GM23338 (cell line): ENCODE measurements around the gene ADGRV1. TPM values are rescaled to one million over a fixed set of nuclear protein-coding genes. Genes with fewer than 3 reads are reported as not detected.
A peak's percentile ranks its signal among the peaks of the same experiment; 100 is the strongest.

Experiments used
- ATAC-seq: fragments of 200-7000 bp; cut with Tn5 transposase; 3 replicates; pipeline ENCODE4 v1.9.1; 2020
- DNase-seq: peaks from one replicate; pipeline ENCODE4 v3.0.0-alpha.2; 2015; ENCODE audit warnings: low spot score
- H2AFZ ChIP-seq: fragments of 200-600 bp; sonication (generic); 2 replicates; pipeline ENCODE4 v1.8.0; 2016; ENCODE audit warnings: antibody characterized with exemption, mild to moderate bottlenecking, moderate library complexity
- H3F3A ChIP-seq: fragments of 200-600 bp; sonication (generic); replicated peaks from 2 replicates; pipeline ENCODE4 v1.8.0; 2017; ENCODE audit warnings: antibody characterized with exemption, mixed run types, low read depth
- H3K27ac ChIP-seq: fragments of 200-600 bp; sonication (generic); 2 replicates; pipeline ENCODE4 v1.6.1; 2016; ENCODE audit warnings: low read depth
- H3K27me3 ChIP-seq: fragments of 200-600 bp; sonication (generic); 2 replicates; pipeline ENCODE4 v1.8.0; 2016; ENCODE audit warnings: mild to moderate bottlenecking, mixed run types, moderate library complexity; ENCODE audit not compliant: insufficient read depth
- H3K36me3 ChIP-seq: fragments of 200-600 bp; sonication (generic); 2 replicates; pipeline ENCODE4 v1.8.0; 2016; ENCODE audit warnings: mild to moderate bottlenecking; ENCODE audit not compliant: insufficient read depth
- H3K4me1 ChIP-seq: fragments of 200-600 bp; sonication (generic); 2 replicates; pipeline ENCODE4 v1.8.0; 2016; ENCODE audit warnings: mild to moderate bottlenecking, moderate library complexity; ENCODE audit not compliant: insufficient read depth
- H3K4me2 ChIP-seq: fragments of 200-600 bp; sonication (generic); 2 replicates; pipeline ENCODE4 v1.7.1; 2017; ENCODE audit warnings: mixed run types
- H3K4me3 ChIP-seq: fragments of 200-600 bp; sonication (generic); 2 replicates; pipeline ENCODE4 v1.6.1; 2016; ENCODE audit warnings: mixed run types
- H3K79me2 ChIP-seq: fragments of 200-600 bp; sonication (generic); replicated peaks from 2 replicates; pipeline ENCODE4 v1.8.0; 2017; ENCODE audit warnings: mild to moderate bottlenecking; ENCODE audit not compliant: insufficient read depth
- H3K9me2 ChIP-seq: fragments of 200-600 bp; sonication (generic); 2 replicates; pipeline ENCODE4 v1.8.0; 2017; ENCODE audit not compliant: insufficient read depth
- H4K20me1 ChIP-seq: fragments of 200-600 bp; sonication (generic); replicated peaks from 2 replicates; pipeline ENCODE4 v1.8.0; 2017; ENCODE audit warnings: mild to moderate bottlenecking; ENCODE audit not compliant: insufficient read depth
- H3K27ac Mint-ChIP-seq: 2 replicates; pipeline ENCODE4 v1.8.0; 2020; ENCODE audit warnings: inconsistent platforms, mild to moderate bottlenecking, moderate library complexity, mixed read lengths
- H3K27me3 Mint-ChIP-seq: 3 replicates; pipeline ENCODE4 v1.8.0; 2022; ENCODE audit warnings: low read depth, mild to moderate bottlenecking, moderate library complexity, mixed read lengths, inconsistent platforms; ENCODE audit not compliant: insufficient read depth, poor library complexity
- H3K36me3 Mint-ChIP-seq: 3 replicates; pipeline ENCODE4 v1.8.0; 2021; ENCODE audit warnings: low read depth, mild to moderate bottlenecking, inconsistent platforms, moderate library complexity, mixed read lengths
- H3K4me1 Mint-ChIP-seq: 3 replicates; pipeline ENCODE4 v1.8.0; 2020; ENCODE audit warnings: mild to moderate bottlenecking, inconsistent platforms, mixed read lengths
- H3K4me3 Mint-ChIP-seq: 3 replicates; pipeline ENCODE4 v1.8.0; 2021; ENCODE audit warnings: moderate library complexity, mild to moderate bottlenecking, inconsistent platforms, mixed read lengths
- H3K9me3 Mint-ChIP-seq: 3 replicates; pipeline ENCODE4 v1.8.0; 2020; ENCODE audit warnings: moderate library complexity, mild to moderate bottlenecking, inconsistent platforms, mixed read lengths
- CREB1 ChIP-seq: fragments of 250-450 bp; sonication (Bioruptor Pico); IDR thresholded peaks from 2 replicates; pipeline ENCODE4 v1.5.0; 2020; ENCODE audit warnings: low read depth, mild to moderate bottlenecking, moderate library complexity
- CTCF ChIP-seq, 2 experiments: fragments of 200-600 bp in 1 of 2; sonication (generic) in 1 of 2; conservative IDR thresholded peaks; 2 replicates each; pipeline versions ENCODE4 v1.5.1 to v1.6.1; 2016 to 2017; ENCODE audit warnings: antibody characterized with exemption in 2 of 2, low read depth in 2 of 2, mild to moderate bottlenecking in 2 of 2, moderate library complexity in 1 of 2
- STAT1 ChIP-seq: IDR thresholded peaks from one replicate; pipeline ENCODE4 v1.6.1; 2016; ENCODE audit warnings: antibody characterized with exemption; ENCODE audit not compliant: unreplicated experiment
- ZNF462 ChIP-seq: fragments of 250-450 bp; sonication (Bioruptor Pico); IDR thresholded peaks from 2 replicates; pipeline ENCODE4 v1.5.0; 2020; ENCODE audit warnings: mild to moderate bottlenecking, moderate library complexity
- polyA plus RNA-seq: library from polyadenylated mRNA; unstranded; fragments of >200 nt; fragmentation: Nextera tagmentation; extraction: Ambion mirVana; gene quantifications from 2 replicates; pipeline ENCODE4 v1.2.1, GENCODE V29; 2016
- total RNA-seq: library from RNA; depleted of rRNA; stranded (reverse); fragments of >200 nt; shearing (Covaris generic); gene quantifications from 2 replicates; pipeline ENCODE4 v1.2.3, GENCODE V29; 2014

ADGRV1 gene
- total and polyA plus RNA-seq, 2 experiments from 2014 or later, result 46.1 to 149 TPM

GRCh38 chr5:91180506-91180905, 621.9 kb downstream of the ADGRV1 start (continued):
- no peak for TF ChIP-seq ZNF462 (CRISPR knock-in tag)

- ATAC-seq (peak; percentile 82), DNase-seq (peak; percentile 52)
- H3K4me3 ChIP-seq, result no peak overlapping the region
- H3K36me3 ChIP-seq, result no peaks in the 10 kb centered on the region
- Mint-ChIP-seq H3K4me1 (peaks cover 16% of the 10 kb centered on the region), H3K9me3 (no peaks in the 10 kb centered on the region), H3K4me3 (no peak overlapping the region), H3K36me3 (no peaks in the 10 kb centered on the region), H3K27ac (peak overlapping the region; percentile 34; the same call in 1 of the 2 replicates), H3K27me3 (peaks cover 3% of the 10 kb centered on the region)
- H4K20me1 ChIP-seq, result no peaks in the 10 kb centered on the region
- H3F3A ChIP-seq, result no peaks in the 10 kb centered on the region
- H3K27me3 ChIP-seq, result no peaks in the 10 kb centered on the region
- TF ChIP-seq CREB1 (CRISPR knock-in tag) (no peak), ZNF462 (CRISPR knock-in tag) (no peak), CTCF (conservative IDR thresholded peaks at IDR 0.05; ENCODE audit: low read depth in 2 of 2) (peak in 1 of 2 experiments; percentile 51; a peak in 2 of 4 replicates), STAT1 (no peak)
- no peak overlapping the region for H3K4me2 ChIP-seq
- peaks cover 14% of the 10 kb centered on the region for H3K4me1 ChIP-seq
- no peaks in the 10 kb centered on the region for H3K79me2 ChIP-seq
- peak overlapping the region; percentile 46; the same call in 1 of the 2 replicates for H3K27ac ChIP-seq
- no peaks in the 10 kb centered on the region for H3K9me2 ChIP-seq
- H2AFZ ChIP-seq, result 0 out of 2 replicates have a peak overlapping the region, but pooled peaks have one; percentile 29
These were observed 624.2 kb downstream of the ADGRV1 start for GRCh38 chr5:91182763-91183162.
